ENCODE measurements around the gene SPEF2.

Gene SPEF2

DNA sequence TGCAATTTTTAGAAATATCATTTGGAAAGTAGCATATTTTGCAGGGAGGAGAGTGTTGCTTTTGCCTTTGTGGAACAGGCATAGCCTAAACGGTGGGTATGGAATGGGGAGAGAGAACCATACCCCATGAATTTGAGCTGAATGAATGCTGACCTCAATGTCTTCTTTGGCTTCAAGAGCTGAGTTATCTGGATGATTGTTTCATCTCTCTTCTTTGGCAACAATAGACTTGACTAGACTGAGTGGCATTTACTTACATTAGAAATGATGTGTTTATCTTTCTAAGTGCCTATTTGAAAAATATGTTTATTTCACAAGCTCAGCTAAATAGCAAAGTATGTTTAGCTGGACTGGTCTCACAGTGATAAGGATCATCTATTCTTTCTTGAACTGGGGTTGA lies 42.8 kb downstream of the SPEF2 start:
- TF ChIP-seq, protein P1, sequence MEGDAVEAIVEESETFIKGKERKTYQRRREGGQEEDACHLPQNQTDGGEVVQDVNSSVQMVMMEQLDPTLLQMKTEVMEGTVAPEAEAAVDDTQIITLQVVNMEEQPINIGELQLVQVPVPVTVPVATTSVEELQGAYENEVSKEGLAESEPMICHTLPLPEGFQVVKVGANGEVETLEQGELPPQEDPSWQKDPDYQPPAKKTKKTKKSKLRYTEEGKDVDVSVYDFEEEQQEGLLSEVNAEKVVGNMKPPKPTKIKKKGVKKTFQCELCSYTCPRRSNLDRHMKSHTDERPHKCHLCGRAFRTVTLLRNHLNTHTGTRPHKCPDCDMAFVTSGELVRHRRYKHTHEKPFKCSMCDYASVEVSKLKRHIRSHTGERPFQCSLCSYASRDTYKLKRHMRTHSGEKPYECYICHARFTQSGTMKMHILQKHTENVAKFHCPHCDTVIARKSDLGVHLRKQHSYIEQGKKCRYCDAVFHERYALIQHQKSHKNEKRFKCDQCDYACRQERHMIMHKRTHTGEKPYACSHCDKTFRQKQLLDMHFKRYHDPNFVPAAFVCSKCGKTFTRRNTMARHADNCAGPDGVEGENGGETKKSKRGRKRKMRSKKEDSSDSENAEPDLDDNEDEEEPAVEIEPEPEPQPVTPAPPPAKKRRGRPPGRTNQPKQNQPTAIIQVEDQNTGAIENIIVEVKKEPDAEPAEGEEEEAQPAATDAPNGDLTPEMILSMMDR (IDR thresholded peaks at IDR 0.05): no peak

DNA sequence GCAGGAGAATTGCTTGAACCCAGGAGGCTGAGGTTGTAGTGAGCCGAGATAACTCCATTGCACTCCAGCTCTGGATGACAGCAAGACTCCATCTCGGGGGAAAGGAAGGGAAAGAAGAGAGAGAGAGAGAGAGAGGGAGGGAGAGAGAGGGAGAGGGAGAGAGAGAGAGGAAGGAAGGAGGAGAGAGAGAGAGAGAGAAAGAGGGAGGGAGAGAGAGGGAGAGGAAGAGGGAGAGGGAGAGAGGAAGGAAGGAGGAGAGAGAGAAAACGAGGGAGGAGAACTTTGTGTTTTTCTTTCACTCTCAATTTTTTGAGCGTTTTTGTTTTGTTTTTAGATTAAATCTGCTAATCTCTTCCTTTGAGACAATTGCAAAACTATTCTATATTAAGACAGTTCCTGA lies 46.9 kb downstream of the SPEF2 start:
- TF ChIP-seq, protein P1 (IDR thresholded peaks at IDR 0.05): no peak

DNA sequence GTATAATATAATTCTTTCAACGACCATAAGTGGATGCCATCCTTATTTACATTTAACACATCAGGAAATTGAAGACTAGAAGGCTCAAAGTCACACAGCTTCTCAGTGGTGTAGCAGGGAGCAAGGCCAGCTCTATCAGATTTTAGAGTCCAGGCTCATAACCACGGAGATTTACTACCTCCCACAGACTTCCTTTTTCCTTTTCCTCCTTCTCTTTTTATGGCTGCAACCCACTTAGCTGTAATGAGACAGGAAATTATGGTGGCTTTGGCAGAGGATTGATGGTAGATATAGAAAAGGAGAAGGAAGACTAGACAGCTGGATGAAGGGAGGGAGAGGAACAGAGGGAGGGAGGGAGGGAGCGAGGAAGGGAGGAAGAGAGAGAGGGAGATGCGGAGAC lies 47.4 kb downstream of the SPEF2 start:
- TF ChIP-seq, protein P1 (IDR thresholded peaks at IDR 0.05): no peak

DNA sequence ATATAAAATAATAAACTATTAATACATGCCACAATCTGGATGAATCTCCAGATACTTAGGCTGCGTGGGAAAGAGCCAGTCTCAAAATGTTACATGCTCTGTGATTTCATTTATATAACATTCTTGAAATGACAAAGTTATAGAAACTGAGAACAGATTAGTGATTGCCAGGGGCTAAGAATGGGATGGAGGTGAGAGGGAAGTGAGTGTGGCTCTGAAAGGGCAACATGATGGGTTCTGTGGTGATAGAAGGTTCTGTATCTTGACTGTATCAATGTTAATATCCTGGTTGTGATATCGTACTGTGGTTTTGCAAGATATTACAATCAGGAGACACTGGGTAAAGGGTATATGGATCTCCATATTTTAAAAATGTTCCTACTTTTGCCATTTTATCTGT lies 50.7 kb downstream of the SPEF2 start:
- TF ChIP-seq, protein P1 (IDR thresholded peaks at IDR 0.05): no peak

DNA sequence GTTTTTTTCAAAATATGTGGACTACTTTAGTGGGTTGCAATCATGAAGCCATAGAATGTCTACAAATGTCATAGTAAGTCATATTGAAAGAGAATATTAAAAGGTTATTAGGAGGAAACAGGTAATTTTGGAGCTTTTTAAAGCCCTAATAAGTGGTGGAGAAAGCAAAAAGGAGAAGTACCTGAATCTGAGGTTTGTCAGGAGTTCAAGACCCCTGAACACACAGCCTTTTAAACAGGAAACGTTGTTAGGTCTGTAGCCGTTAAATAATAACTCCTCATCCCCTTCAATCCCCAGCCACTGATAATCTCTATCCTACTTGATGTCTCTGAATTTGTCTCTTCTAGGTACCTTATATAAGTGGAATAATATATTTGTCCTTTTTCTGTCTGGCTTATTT lies 51.1 kb downstream of the SPEF2 start:
- TF ChIP-seq, protein P1 (IDR thresholded peaks at IDR 0.05): no peak

DNA sequence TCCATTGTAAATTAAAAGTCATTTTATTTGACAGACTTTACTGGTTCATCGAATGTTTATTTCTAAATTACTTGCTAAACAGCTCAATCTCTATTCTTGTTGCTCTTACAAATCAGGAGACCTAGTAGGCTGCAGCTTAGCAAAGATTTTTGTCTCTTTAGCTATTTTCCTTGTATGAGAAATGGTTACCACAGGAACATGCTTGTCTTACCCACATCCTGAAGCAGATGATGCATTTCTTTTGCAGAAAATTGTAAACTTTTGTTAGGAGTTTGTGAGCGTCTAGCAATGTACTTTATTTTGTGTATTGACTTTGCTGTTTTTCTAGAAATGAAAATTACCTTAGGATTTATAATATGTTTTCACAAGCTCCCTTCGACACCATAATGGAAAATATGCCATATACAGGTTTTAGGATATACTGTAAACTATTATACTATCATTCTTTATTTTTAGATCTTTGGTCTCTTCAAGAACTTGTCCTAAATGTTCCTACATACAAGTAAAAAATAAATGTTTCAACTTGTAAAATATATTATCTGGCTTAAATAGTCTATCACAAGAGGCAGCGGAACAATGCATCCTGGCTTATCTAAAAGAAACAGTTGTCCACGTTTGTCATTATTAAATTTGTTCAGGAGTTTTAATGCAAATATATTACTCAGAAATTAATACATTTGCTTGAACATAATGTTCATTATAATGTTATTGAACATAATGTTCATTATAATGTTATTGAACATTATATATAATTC lies 54.1 kb downstream of the SPEF2 start:
- TF ChIP-seq, protein P1 (IDR thresholded peaks at IDR 0.05): no peak

DNA sequence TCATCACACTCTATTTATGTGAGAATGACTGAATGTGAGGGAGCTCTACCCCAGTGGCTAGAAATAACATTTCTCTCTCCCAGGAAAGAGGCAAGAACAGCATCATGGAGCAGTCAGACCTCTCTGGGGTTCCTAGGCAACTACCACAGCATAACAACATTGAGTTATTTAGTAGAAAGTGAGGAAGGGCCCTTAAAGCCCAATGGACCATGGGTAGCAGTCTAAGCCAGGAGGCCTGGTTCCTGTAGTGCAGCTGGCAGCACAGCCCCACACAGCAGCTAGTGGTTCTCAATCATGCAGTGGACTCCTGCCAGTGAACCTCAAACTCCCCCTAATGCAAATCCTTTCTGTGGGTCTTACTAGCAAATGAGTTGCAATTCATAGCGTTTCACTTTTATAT lies 55.3 kb downstream of the SPEF2 start:
- TF ChIP-seq, protein P1 (IDR thresholded peaks at IDR 0.05): no peak

DNA sequence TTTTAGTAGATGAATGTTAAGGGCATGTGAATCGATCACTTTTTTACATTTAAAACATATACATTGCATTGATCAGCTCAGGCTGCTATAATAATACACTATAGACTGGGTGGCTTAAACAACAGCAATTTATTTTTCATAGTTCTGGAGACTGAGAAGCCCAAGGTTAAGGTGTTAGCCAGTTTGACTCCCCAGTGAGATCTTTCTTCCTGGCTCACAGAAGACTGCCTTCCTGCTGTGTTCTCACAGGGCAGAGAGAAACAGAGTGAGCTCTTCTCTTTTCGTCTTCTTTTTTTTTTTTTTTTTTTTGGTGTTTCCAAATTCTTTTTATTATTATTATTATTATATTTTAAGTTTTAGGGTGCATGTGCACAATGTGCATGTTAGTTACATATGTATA lies 56.4 kb downstream of the SPEF2 start:
- TF ChIP-seq, protein P1 (IDR thresholded peaks at IDR 0.05): no peak
